Small intestine (tissue), 16 donors: Measurements from ENCODE around the gene POU6F1. TPM values are rescaled to one million over a fixed set of nuclear protein-coding genes. Genes with fewer than 3 reads are reported as not detected.
"Not testable (repeated sequence)": the region's sequence is repeated elsewhere in the genome, so short reads cannot be mapped to it uniquely, and the experiment has no call there.

ENCODE experiments used
- DNase-seq, 2 donors: peaks; one replicate each; pipeline versions ENCODE4 v3.0.0 to v3.0.0-alpha.2; 2013
- FAIRE-seq: peaks from 2 replicates; lab custom pipeline; 2012; peaks lifted over from hg19 to GRCh38; lab: Jason Lieb, UNC
- H3K27ac ChIP-seq, 3 donors: one replicate each; pipeline ENCODE4 v1.5.1; 2013; ENCODE audit warnings: low read length in 2 of 3, mild to moderate bottlenecking in 2 of 3, control low read depth in 1 of 3, inconsistent platforms in 1 of 3, low read depth in 1 of 3, moderate library complexity in 1 of 3
- H3K27me3 ChIP-seq, 3 donors: one replicate each; pipeline ENCODE4 v1.6.1; 2013; ENCODE audit warnings: low read length in 3 of 3, inconsistent platforms in 1 of 3; ENCODE audit not compliant: control insufficient read depth in 3 of 3, insufficient read depth in 3 of 3
- H3K36me3 ChIP-seq, 3 donors: one replicate each; pipeline ENCODE4 v1.6.1; 2013; ENCODE audit warnings: low read length in 3 of 3, inconsistent platforms in 1 of 3, low read depth in 1 of 3, mild to moderate bottlenecking in 1 of 3, moderate library complexity in 1 of 3; ENCODE audit not compliant: control insufficient read depth in 3 of 3, insufficient read depth in 2 of 3
- H3K4me1 ChIP-seq, 3 donors: one replicate each; pipeline ENCODE4 v1.6.1; 2013; ENCODE audit warnings: low read length in 2 of 3, inconsistent platforms in 1 of 3, low read depth in 1 of 3, mild to moderate bottlenecking in 1 of 3, moderate library complexity in 1 of 3; ENCODE audit not compliant: control insufficient read depth in 3 of 3, insufficient read depth in 2 of 3
- H3K4me3 ChIP-seq, 3 donors: one replicate each; pipeline ENCODE4 v1.5.1; 2013; ENCODE audit warnings: low read length in 3 of 3, control low read depth in 1 of 3, inconsistent platforms in 1 of 3, low read depth in 1 of 3, mild to moderate bottlenecking in 1 of 3, moderate library complexity in 1 of 3
- H3K9me3 ChIP-seq, 2 donors: one replicate each; pipeline ENCODE4 v1.6.1; 2013; ENCODE audit warnings: low read depth in 1 of 2, low read length in 1 of 2; ENCODE audit not compliant: control insufficient read depth in 2 of 2, insufficient read depth in 1 of 2
- WGBS, 3 donors: extraction: QIAGEN DNeasy Blood & Tissue Kit; methylation state at CpG; one replicate each; pipeline ENCODE4 v1.1.7; 2013; 5-methylcytosine and 5-hydroxymethylcytosine counted together
- long read RNA-seq, 10 donors: transcript quantifications; one replicate each; lab custom pipeline, GENCODE V29; 2026
- polyA plus RNA-seq, 4 donors: library from polyadenylated mRNA; stranded (reverse) in 3 of 4; unstranded in 1 of 4; fragments of 200-250 nt in 3 of 4; fragments of 120-200 nt in 1 of 4; gene quantifications; one replicate each; pipeline versions ENCODE4 v1.2.1 to v1.2.3, GENCODE V29; 2013
- donor health status: healthy with polysubstance abuse.
- donor health status: control.
- donor health status: control.
- donor health status: Bipolar disorder and iron deficiency.
- donor health status: healthy.

The POU6F1 gene
- 1 to 10 TPM in 3 of 4 donors, under 1 TPM in 1; 0.22 to 6.1 (median 3.5) TPM for polyA plus RNA-seq
- long read RNA-seq, donor 1, partial matches to known transcripts: 0 of 3 reads
- long read RNA-seq, donor 1, other reads (novel, unspliced or antisense): 0 of 3 reads
- long read RNA-seq, donor 2: 0 reads
- long read RNA-seq, donor 3: 0 reads
- long read RNA-seq, donor 4: 0 reads
- long read RNA-seq, donor 5: 0 reads
- long read RNA-seq, donor 6: 0 reads
- long read RNA-seq, donor 7: 0 reads
- long read RNA-seq, donor 8: 0 reads
- long read RNA-seq, donor 9: 0 reads
- long read RNA-seq, donor 10: 0 reads

GRCh38 chr12:51217968-51218606, at the start of gene POU6F1:
Gene POU6F1 (minus strand): TSS chr12:51218062. CDS start chr12:51206836, 11,226 bp downstream.
- Histone ChIP-seq H3K36me3 (no peaks in the 10 kb centered on the region), H3K9me3 (no peaks in the 10 kb centered on the region), H3K27ac (peak within 1 kb of the TSS; percentile 74 to 95 (median 78)), H3K4me3 (peak within 1 kb of the TSS; percentile 67 to 95 (median 88)), H3K27me3 (no peaks in the 10 kb centered on the region), H3K4me1 (peaks cover 3 to 12% (median 7%) of the 10 kb centered on the region in 3 donors)
- 0 to 1% (median 1%) methylated on average over 24 to 35 of the region's 35 CpGs for WGBS, 3 donors
- FAIRE-seq (no peak), DNase-seq (peak; percentile 67 to 93)

- FAIRE-seq (no peak), DNase-seq (no peak)
- Histone ChIP-seq H3K4me3 (no peak overlapping the region), H3K9me3 (no peaks in the 10 kb centered on the region), H3K4me1 (peaks cover 0 to 5% (median 0%) of the 10 kb centered on the region in 3 donors), H3K36me3 (peaks cover 0 to 9% (median 0%) of the 10 kb centered on the region in 3 donors), H3K27me3 (peaks cover 0 to 3% (median 0%) of the 10 kb centered on the region in 3 donors), H3K27ac (no peak overlapping the region)
Observed at GRCh38 chr12:51265024-51265423, 47.2 kb upstream of the POU6F1 start.

GRCh38 chr12:51264297-51264696, 46.4 kb upstream of the POU6F1 start:
- H3K27ac ChIP-seq: no peak overlapping the region
- FAIRE-seq: no peak
- H3K36me3 ChIP-seq: peaks cover 0 to 9% (median 0%) of the 10 kb centered on the region in 3 donors
- H3K4me1 ChIP-seq: peaks cover 0 to 4% (median 0%) of the 10 kb centered on the region in 3 donors
- peaks cover 0 to 1% (median 0%) of the 10 kb centered on the region in 3 donors for H3K27me3 ChIP-seq
- no peak for DNase-seq
- 89 to 95% (median 95%) methylated on average over 5 of the region's 5 CpGs for WGBS, 3 donors
- H3K9me3 ChIP-seq: no peaks in the 10 kb centered on the region
- no peak overlapping the region for H3K4me3 ChIP-seq

GRCh38 chr12:51263341-51263740, 45.5 kb upstream of the POU6F1 start:
- Histone ChIP-seq H3K4me3 (no peak overlapping the region), H3K36me3 (peaks cover 0 to 9% (median 0%) of the 10 kb centered on the region in 3 donors), H3K27ac (no peak overlapping the region), H3K9me3 (no peaks in the 10 kb centered on the region), H3K27me3 (no peaks in the 10 kb centered on the region), H3K4me1 (no peaks in the 10 kb centered on the region)
- 97 to 98% (median 98%) methylated on average over 3 of the region's 3 CpGs for WGBS, 3 donors
- DNase-seq: no peak
- FAIRE-seq: no peak

- peaks cover 0 to 9% (median 0%) of the 10 kb centered on the region in 3 donors for H3K36me3 ChIP-seq
- H3K4me1 ChIP-seq: no peaks in the 10 kb centered on the region
- no peak overlapping the region for H3K27ac ChIP-seq
- H3K9me3 ChIP-seq: no peaks in the 10 kb centered on the region
- no peak overlapping the region for H3K4me3 ChIP-seq
- DNase-seq: peak; percentile 65 to 73
- WGBS, 3 donors: 6 to 41% (median 17%) methylated on average over 7 of the region's 7 CpGs
- FAIRE-seq: no peak
- H3K27me3 ChIP-seq: no peaks in the 10 kb centered on the region
Observed at GRCh38 chr12:51262758-51263177, 44.9 kb upstream of the POU6F1 start.

GRCh38 chr12:51259600-51259999, 41.7 kb upstream of the POU6F1 start:
- not testable (repeated sequence) for FAIRE-seq, H3K4me3 ChIP-seq, DNase-seq, H3K27ac ChIP-seq, H3K27me3 ChIP-seq, H3K4me1 ChIP-seq, H3K9me3 ChIP-seq
- WGBS, 3 donors: 80 to 98% (median 89%) methylated on average over 1 of the region's 1 CpG
- H3K36me3 ChIP-seq: peaks cover 0 to 13% (median 2%) of the 10 kb centered on the region in 3 donors

GRCh38 chr12:51254536-51254935, 36.7 kb upstream of the POU6F1 start:
- 88 to 92% (median 90%) methylated on average over 4 of the region's 4 CpGs for WGBS, 3 donors
- Histone ChIP-seq H3K36me3 (peaks cover 2 to 15% (median 4%) of the 10 kb centered on the region in 3 donors), H3K27ac (no peak overlapping the region), H3K27me3 (no peaks in the 10 kb centered on the region), H3K9me3 (no peaks in the 10 kb centered on the region), H3K4me3 (no peak overlapping the region), H3K4me1 (no peaks in the 10 kb centered on the region)
- no peak for FAIRE-seq
- DNase-seq: no peak

GRCh38 chr12:51253276-51253675, 35.4 kb upstream of the POU6F1 start:
- no peak overlapping the region for H3K4me3 ChIP-seq
- WGBS, 3 donors: 93 to 100% (median 97%) methylated on average over 1 of the region's 1 CpG
- no peak for FAIRE-seq
- no peaks in the 10 kb centered on the region for H3K27me3 ChIP-seq
- no peak for DNase-seq
- no peak overlapping the region for H3K27ac ChIP-seq
- H3K36me3 ChIP-seq: peaks cover 2 to 15% (median 4%) of the 10 kb centered on the region in 3 donors
- no peaks in the 10 kb centered on the region for H3K9me3 ChIP-seq
- no peaks in the 10 kb centered on the region for H3K4me1 ChIP-seq
